K562 treated with DMSO at 1 percent for 48 hours (cell line): Measurements from ENCODE around the gene IL15RA. TPM values are rescaled to one million over a fixed set of nuclear protein-coding genes. Genes with fewer than 3 reads are reported as not detected.

Experiments
- total RNA-seq: library from RNA; unstranded; fragments of 300-600 nt; gene quantifications from 2 replicates; pipeline ENCODE4 v1.2.3, GENCODE V29; 2022; ENCODE audit warnings: low replicate concordance; ENCODE audit errors: extremely low read depth

IL15RA gene
- total RNA-seq = not detected in 2 replicates

GRCh38 chr10:5977471-5978229, at the start of gene IL15RA:
TSS of gene IL15RA (minus strand) at chr10:5977543. CDS start at chr10:5977492, 51 bp downstream.

Other genes starting within 250 kb of the IL15RA start
- gene GDI2, start 164.1 kb downstream of the IL15RA start, total RNA-seq = 2,311 TPM in 1 of 2 replicates, not detected in the other
- gene ANKRD16, start 87.7 kb downstream of the IL15RA start, total RNA-seq = not detected in 2 replicates
- not detected in 2 replicates for gene FBH1, start 87.3 kb downstream of the IL15RA start, total RNA-seq
- not detected in 2 replicates for gene IL2RA, start 84.8 kb upstream of the IL15RA start, total RNA-seq
- not detected in 2 replicates for gene RBM17, start 111.5 kb upstream of the IL15RA start, total RNA-seq
- gene PFKFB3, start 225.4 kb upstream of the IL15RA start, total RNA-seq = not detected in 2 replicates